ENCODE data around the gene ADAMTS10.

Gene ADAMTS10

DNA sequence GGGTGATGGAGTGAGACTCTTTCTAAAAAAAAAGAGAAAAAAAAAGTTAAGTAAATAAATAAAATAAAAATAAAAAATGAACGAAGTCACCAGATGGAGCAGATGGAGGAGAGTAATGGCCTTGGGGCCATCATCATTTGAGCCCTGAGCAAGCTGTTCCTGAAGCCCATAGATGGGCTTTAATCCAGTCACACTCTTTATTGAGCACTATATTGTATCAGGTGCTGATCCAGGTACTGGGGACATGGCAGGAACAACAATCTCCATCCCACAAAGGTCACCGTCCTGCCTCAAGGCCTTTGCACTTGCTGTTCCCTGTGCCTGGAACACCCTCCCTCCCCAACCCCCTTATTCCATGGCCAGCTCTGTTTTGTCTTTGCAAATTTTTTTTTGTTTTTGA, 3.9 kb upstream of the ADAMTS10 start:
- no peak for TF ChIP-seq ZBTB7A (IDR thresholded peaks at IDR 0.05; ENCODE audit: low read depth)

DNA sequence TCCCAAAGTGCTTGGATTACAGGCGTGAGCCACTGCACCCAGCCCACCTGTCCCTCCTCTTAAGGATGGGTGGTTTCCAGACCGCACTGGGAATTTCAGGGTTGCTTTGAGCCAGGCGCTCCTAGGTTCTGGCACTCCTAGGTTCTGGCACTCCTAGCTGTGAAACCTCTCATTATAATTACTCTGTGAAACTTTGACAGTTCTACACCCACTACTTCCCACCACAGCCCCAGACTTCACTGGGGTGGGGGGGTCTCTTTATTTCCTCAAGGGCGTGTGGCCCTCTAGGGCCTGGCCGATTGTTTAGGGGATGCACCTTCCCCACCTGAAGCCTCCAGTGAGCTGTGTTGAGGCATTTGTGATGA, 2.3 kb upstream of the ADAMTS10 start:
- TF ChIP-seq EP300 (IDR thresholded peaks at IDR 0.05; ENCODE audit: borderline replicate concordance) (no peak), RAD21 (IDR thresholded peaks at IDR 0.05; ENCODE audit: low read depth) (no peak), ZBTB7A (IDR thresholded peaks at IDR 0.05; ENCODE audit: low read depth) (no peak), TCF12 (IDR thresholded peaks at IDR 0.05; ENCODE audit: low read depth) (no peak), FOXM1 (IDR thresholded peaks at IDR 0.05; ENCODE audit: borderline replicate concordance, low read depth) (no peak), TEAD4 (IDR thresholded peaks at IDR 0.05) (no peak), YY1 (IDR thresholded peaks at IDR 0.05; ENCODE audit: low read depth) (no peak), MAX (IDR thresholded peaks at IDR 0.05) (no peak), NFIC (IDR thresholded peaks at IDR 0.05) (no peak), CREB1 (IDR thresholded peaks at IDR 0.05; ENCODE audit: low read depth) (no peak), TAF1 (IDR thresholded peaks at IDR 0.05; ENCODE audit: low read depth) (no peak), EGR1 (IDR thresholded peaks at IDR 0.05) (no peak), CEBPB (IDR thresholded peaks at IDR 0.05) (no peak)
- TF ChIP-seq, protein P1, sequence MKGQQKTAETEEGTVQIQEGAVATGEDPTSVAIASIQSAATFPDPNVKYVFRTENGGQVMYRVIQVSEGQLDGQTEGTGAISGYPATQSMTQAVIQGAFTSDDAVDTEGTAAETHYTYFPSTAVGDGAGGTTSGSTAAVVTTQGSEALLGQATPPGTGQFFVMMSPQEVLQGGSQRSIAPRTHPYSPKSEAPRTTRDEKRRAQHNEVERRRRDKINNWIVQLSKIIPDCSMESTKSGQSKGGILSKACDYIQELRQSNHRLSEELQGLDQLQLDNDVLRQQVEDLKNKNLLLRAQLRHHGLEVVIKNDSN (IDR thresholded peaks at IDR 0.05) = no peak
- TF ChIP-seq, protein P2, sequence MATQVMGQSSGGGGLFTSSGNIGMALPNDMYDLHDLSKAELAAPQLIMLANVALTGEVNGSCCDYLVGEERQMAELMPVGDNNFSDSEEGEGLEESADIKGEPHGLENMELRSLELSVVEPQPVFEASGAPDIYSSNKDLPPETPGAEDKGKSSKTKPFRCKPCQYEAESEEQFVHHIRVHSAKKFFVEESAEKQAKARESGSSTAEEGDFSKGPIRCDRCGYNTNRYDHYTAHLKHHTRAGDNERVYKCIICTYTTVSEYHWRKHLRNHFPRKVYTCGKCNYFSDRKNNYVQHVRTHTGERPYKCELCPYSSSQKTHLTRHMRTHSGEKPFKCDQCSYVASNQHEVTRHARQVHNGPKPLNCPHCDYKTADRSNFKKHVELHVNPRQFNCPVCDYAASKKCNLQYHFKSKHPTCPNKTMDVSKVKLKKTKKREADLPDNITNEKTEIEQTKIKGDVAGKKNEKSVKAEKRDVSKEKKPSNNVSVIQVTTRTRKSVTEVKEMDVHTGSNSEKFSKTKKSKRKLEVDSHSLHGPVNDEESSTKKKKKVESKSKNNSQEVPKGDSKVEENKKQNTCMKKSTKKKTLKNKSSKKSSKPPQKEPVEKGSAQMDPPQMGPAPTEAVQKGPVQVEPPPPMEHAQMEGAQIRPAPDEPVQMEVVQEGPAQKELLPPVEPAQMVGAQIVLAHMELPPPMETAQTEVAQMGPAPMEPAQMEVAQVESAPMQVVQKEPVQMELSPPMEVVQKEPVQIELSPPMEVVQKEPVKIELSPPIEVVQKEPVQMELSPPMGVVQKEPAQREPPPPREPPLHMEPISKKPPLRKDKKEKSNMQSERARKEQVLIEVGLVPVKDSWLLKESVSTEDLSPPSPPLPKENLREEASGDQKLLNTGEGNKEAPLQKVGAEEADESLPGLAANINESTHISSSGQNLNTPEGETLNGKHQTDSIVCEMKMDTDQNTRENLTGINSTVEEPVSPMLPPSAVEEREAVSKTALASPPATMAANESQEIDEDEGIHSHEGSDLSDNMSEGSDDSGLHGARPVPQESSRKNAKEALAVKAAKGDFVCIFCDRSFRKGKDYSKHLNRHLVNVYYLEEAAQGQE (IDR thresholded peaks at IDR 0.05; ENCODE audit: low read depth) = no peak

DNA sequence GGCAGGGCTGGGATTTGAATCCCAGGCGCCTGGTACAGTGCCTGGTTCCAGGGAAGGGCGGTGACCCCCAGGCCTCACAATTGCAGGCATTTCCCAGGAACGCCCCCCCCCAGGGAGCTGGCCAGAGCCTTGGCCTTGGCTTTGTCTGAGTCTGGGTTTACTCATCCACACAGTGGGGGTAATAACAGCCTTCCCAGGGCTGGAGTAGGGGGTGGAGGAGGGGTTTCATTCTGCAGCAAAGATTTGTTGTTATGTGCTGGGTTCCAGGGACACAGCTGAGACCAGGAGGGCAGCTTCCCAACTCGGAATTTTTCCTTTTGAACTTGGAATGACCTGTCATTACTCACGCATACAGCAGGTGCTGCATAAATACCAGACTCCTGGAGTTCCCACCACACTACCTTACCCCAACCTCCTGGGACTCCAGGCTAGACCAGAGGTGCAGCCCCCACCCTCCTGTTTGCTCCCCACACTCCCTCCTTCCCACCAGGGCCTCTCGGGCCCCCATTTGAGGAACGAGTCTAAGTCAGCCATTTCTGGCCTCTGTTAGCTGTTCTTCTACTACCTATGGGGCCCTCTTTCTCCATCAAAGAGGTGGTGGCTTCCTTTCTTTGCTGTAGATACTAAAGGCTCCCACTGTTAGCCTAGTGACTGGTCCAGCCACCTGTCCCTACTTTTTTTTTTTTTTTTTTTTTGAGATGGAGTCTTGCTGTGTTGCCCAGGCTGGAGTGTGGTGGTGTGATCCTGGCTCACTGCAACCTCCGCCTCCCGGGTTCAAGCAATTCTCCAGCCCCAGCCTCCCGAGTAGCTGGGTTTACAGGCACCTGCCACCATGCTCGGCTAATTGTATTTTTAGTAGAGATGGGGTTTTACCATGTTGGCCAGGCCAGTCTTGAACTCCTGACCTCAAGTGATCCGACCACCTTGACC, 1.6 kb upstream of the ADAMTS10 start:
- TF ChIP-seq EGR1 (IDR thresholded peaks at IDR 0.05) (no peak), TEAD4 (IDR thresholded peaks at IDR 0.05) (peak; percentile 18; the same call in 1 of the 2 replicates), TCF12 (IDR thresholded peaks at IDR 0.05; ENCODE audit: low read depth) (0 out of 2 replicates have a peak, but pooled peaks have one; percentile 43)

GRCh38 chr19:8611391-8611876, 919 bp upstream of the ADAMTS10 start:
- TF ChIP-seq MAX (IDR thresholded peaks at IDR 0.05) (no peak), ZBTB7A (IDR thresholded peaks at IDR 0.05; ENCODE audit: low read depth) (no peak), YY1 (IDR thresholded peaks at IDR 0.05; ENCODE audit: low read depth) (no peak), RAD21 (IDR thresholded peaks at IDR 0.05; ENCODE audit: low read depth) (no peak), TAF1 (IDR thresholded peaks at IDR 0.05; ENCODE audit: low read depth) (no peak), EP300 (IDR thresholded peaks at IDR 0.05; ENCODE audit: borderline replicate concordance) (no peak), CREB1 (IDR thresholded peaks at IDR 0.05; ENCODE audit: low read depth) (no peak), CEBPB (IDR thresholded peaks at IDR 0.05) (no peak), FOXM1 (IDR thresholded peaks at IDR 0.05; ENCODE audit: borderline replicate concordance, low read depth) (no peak), TEAD4 (IDR thresholded peaks at IDR 0.05) (no peak), NFIC (IDR thresholded peaks at IDR 0.05) (no peak), EGR1 (IDR thresholded peaks at IDR 0.05) (no peak), TCF12 (IDR thresholded peaks at IDR 0.05; ENCODE audit: low read depth) (no peak)
- TF ChIP-seq, protein P1 (IDR thresholded peaks at IDR 0.05) = no peak
- TF ChIP-seq, protein P2 (IDR thresholded peaks at IDR 0.05; ENCODE audit: low read depth) = no peak

- TF ChIP-seq, protein P2 (IDR thresholded peaks at IDR 0.05; ENCODE audit: low read depth) = no peak
- TF ChIP-seq YY1 (IDR thresholded peaks at IDR 0.05; ENCODE audit: low read depth) (no peak), TEAD4 (IDR thresholded peaks at IDR 0.05) (no peak), CEBPB (IDR thresholded peaks at IDR 0.05) (no peak), ZBTB7A (IDR thresholded peaks at IDR 0.05; ENCODE audit: low read depth) (no peak), TAF1 (IDR thresholded peaks at IDR 0.05; ENCODE audit: low read depth) (no peak), EGR1 (IDR thresholded peaks at IDR 0.05) (no peak), RAD21 (IDR thresholded peaks at IDR 0.05; ENCODE audit: low read depth) (no peak), FOXM1 (IDR thresholded peaks at IDR 0.05; ENCODE audit: borderline replicate concordance, low read depth) (no peak), CREB1 (IDR thresholded peaks at IDR 0.05; ENCODE audit: low read depth) (no peak), NFIC (IDR thresholded peaks at IDR 0.05) (no peak), MAX (IDR thresholded peaks at IDR 0.05) (no peak), TCF12 (IDR thresholded peaks at IDR 0.05; ENCODE audit: low read depth) (no peak), EP300 (IDR thresholded peaks at IDR 0.05; ENCODE audit: borderline replicate concordance) (no peak)
- TF ChIP-seq, protein P1 (IDR thresholded peaks at IDR 0.05) = no peak
These were observed 403 bp upstream of the ADAMTS10 start for GRCh38 chr19:8610936-8611300.
